ENCODE measurements around the gene NCKAP5. TPM values are rescaled to one million over a fixed set of nuclear protein-coding genes. Genes with fewer than 3 reads are reported as not detected.

Gene NCKAP5
- total and polyA plus RNA-seq, 11 donors = 0.51 to 10.5 (median 5.2) TPM

GRCh38 chr2:133562558-133562957 is 5.7 kb downstream of the NCKAP5 start:
- no peak overlapping the region for H3K27ac ChIP-seq
- TF ChIP-seq CTCF (IDR thresholded peaks at IDR 0.05) (no peak), POLR2A (IDR thresholded peaks at IDR 0.05) (no peak)
- WGBS, 4 donors = 85 to 92% (median 88%) methylated on average over 4 of the region's 4 CpGs
- H3K27me3 ChIP-seq = no peaks in the 10 kb centered on the region
- no peaks in the 10 kb centered on the region for H3K36me3 ChIP-seq
- intact Hi-C loops (cut with DNase I) = loop anchor here in 8 of 10 donors (5.0 to 10.0 kb wide), 9 partner anchors 112 to 1018 kb away; no protein-coding TSS in a partner anchor
- DNase-seq (no peak), ATAC-seq (no peak)
- no peaks in the 10 kb centered on the region for H3K9me3 ChIP-seq
- no peak overlapping the region for H3K4me3 ChIP-seq
- peaks cover 0 to 15% (median 7%) of the 10 kb centered on the region in 12 donors for H3K4me1 ChIP-seq

GRCh38 chr2:133561045-133561852 is 7.0 kb downstream of the NCKAP5 start:
- DNase-seq (no peak), ATAC-seq (peak in 2 of 4 donors; percentile 58 to 62)
- no peak overlapping the region for H3K4me3 ChIP-seq
- H3K9me3 ChIP-seq = no peaks in the 10 kb centered on the region
- TF ChIP-seq POLR2A (IDR thresholded peaks at IDR 0.05) (no peak), CTCF (IDR thresholded peaks at IDR 0.05) (peak; percentile 23 to 72 (median 62))
- no peaks in the 10 kb centered on the region for H3K36me3 ChIP-seq
- intact Hi-C loops (cut with DNase I) = loop anchor here in 8 of 10 donors (2.0 to 10.0 kb wide), 10 partner anchors 114 to 1016 kb away; no protein-coding TSS in a partner anchor
- H3K27me3 ChIP-seq = no peaks in the 10 kb centered on the region
- peaks cover 0 to 9% (median 2%) of the 10 kb centered on the region in 12 donors for H3K4me1 ChIP-seq
- WGBS, 4 donors = 46 to 50% (median 49%) methylated on average over 3 of the region's 3 CpGs
- H3K27ac ChIP-seq = no peak overlapping the region

- peaks cover 0 to 9% (median 1%) of the 10 kb centered on the region in 12 donors for H3K4me1 ChIP-seq
- H3K9me3 ChIP-seq = no peaks in the 10 kb centered on the region
- H3K27ac ChIP-seq = no peak overlapping the region
- H3K4me3 ChIP-seq = no peak overlapping the region
- WGBS, 4 donors = 58 to 70% (median 65%) methylated on average over 3 of the region's 3 CpGs
- no peak for TF ChIP-seq POLR2A (IDR thresholded peaks at IDR 0.05)
- TF ChIP-seq CTCF (IDR thresholded peaks at IDR 0.05) = no peak
- no peaks in the 10 kb centered on the region for H3K27me3 ChIP-seq
- peak in 1 of 4 donors; percentile 35 for ATAC-seq
- intact Hi-C loops (cut with DNase I) = loop anchor here in 1 of 10 donors (10.0 kb wide), 1 partner anchor 1013 kb away; no protein-coding TSS in a partner anchor
- H3K36me3 ChIP-seq = no peaks in the 10 kb centered on the region
- DNase-seq = no peak
These were observed 10.6 kb downstream of the NCKAP5 start for GRCh38 chr2:133557614-133558013.

- Histone ChIP-seq H3K9me3 (no peaks in the 10 kb centered on the region), H3K27me3 (no peaks in the 10 kb centered on the region), H3K4me3 (no peak overlapping the region), H3K36me3 (no peaks in the 10 kb centered on the region), H3K4me1 (peaks cover 0 to 9% (median 0%) of the 10 kb centered on the region in 12 donors), H3K27ac (no peak overlapping the region)
- DNase-seq = no peak
- ATAC-seq = no peak
- intact Hi-C loops (cut with DNase I) = loop anchor here in 1 of 10 donors (10.0 kb wide), 1 partner anchor 1009 kb away; no protein-coding TSS in a partner anchor
- TF ChIP-seq CTCF (IDR thresholded peaks at IDR 0.05) (no peak), POLR2A (IDR thresholded peaks at IDR 0.05) (no peak)
- 89 to 96% (median 91%) methylated on average over 2 of the region's 2 CpGs for WGBS, 4 donors
These were observed 14.3 kb downstream of the NCKAP5 start for GRCh38 chr2:133553838-133554408.
